K562 (cell line): ENCODE results near the gene TTLL9. TPM values are rescaled to one million over a fixed set of nuclear protein-coding genes. Genes with fewer than 3 reads are reported as not detected.

Experiments used
- ARID4B ChIP-seq: sonication (generic); formaldehyde crosslinking; IDR thresholded peaks from 2 replicates; pipeline ENCODE4 v1.8.0; 2022; ENCODE audit warnings: mild to moderate bottlenecking, missing genetic modification reagents
- CBX1 ChIP-seq: sonication (generic); IDR thresholded peaks from 2 replicates; pipeline ENCODE4 v1.6.1; 2016; ENCODE audit warnings: antibody characterized with exemption, low read depth, mild to moderate bottlenecking
- ID3 ChIP-seq, 2 experiments: fragments of 250-450 bp in 1 of 2; fragments of 450-650 bp in 1 of 2; sonication (Bioruptor Pico) in 1 of 2; IDR thresholded peaks; 2 replicates each; pipeline versions ENCODE4 v1.6.1 to v1.8.0; 2016 to 2021; ENCODE audit warnings: mild to moderate bottlenecking in 2 of 2, moderate library complexity in 2 of 2, missing compliant biosample characterization in 1 of 2, missing genetic modification characterization in 1 of 2
- IRF1 ChIP-seq: sonication (generic); formaldehyde crosslinking; IDR thresholded peaks from 2 replicates; pipeline ENCODE4 v1.8.0; 2022; ENCODE audit warnings: missing genetic modification reagents, mild to moderate bottlenecking, borderline replicate concordance
- NONO ChIP-seq, 2 experiments: fragments of 200-400 bp in 1 of 2; fragments of 450-650 bp in 1 of 2; formaldehyde crosslinking in 1 of 2; IDR thresholded peaks; 2 replicates each; pipeline ENCODE4 v1.6.1; 2017; ENCODE audit warnings: low read depth in 2 of 2, mild to moderate bottlenecking in 2 of 2, moderate library complexity in 2 of 2, low read length in 1 of 2
- POLR3A ChIP-seq: IDR thresholded peaks from 2 replicates; pipeline ENCODE4 v1.6.1; 2011; ENCODE audit warnings: borderline replicate concordance, mild to moderate bottlenecking, moderate library complexity; ENCODE audit not compliant: insufficient read length, insufficient read depth; ENCODE audit errors: extremely low read depth
- RUNX1 ChIP-seq: sonication (generic); IDR thresholded peaks from 2 replicates; pipeline ENCODE4 v1.6.1; 2016; ENCODE audit warnings: antibody characterized with exemption, low read depth
- SAP30 ChIP-seq: fragments of 200-600 bp; sonication (generic); IDR thresholded peaks from 2 replicates; pipeline ENCODE4 v1.6.1; 2012; ENCODE audit warnings: borderline replicate concordance, low read depth, mild to moderate bottlenecking, moderate library complexity, low read length, control low read depth, inconsistent platforms; ENCODE audit not compliant: insufficient read depth, poor library complexity, severe bottlenecking
- TCF3 ChIP-seq: sonication (generic); formaldehyde crosslinking; IDR thresholded peaks from 2 replicates; pipeline ENCODE4 v1.4.0; 2020; ENCODE audit warnings: mild to moderate bottlenecking, missing genetic modification reagents
- XRCC4 ChIP-seq: IDR thresholded peaks from one replicate; pipeline ENCODE4 v1.6.1; 2011; ENCODE audit not compliant: insufficient read depth, insufficient read length; ENCODE audit errors: extremely low read depth
- ZBTB17 ChIP-seq: fragments of 450-650 bp; formaldehyde crosslinking; IDR thresholded peaks from 2 replicates; pipeline ENCODE4 v1.4.0; 2020; ENCODE audit warnings: mild to moderate bottlenecking
- ZNF12 ChIP-seq: sonication (generic); formaldehyde crosslinking; IDR thresholded peaks from 2 replicates; pipeline ENCODE4 v1.4.0; 2020; ENCODE audit warnings: mild to moderate bottlenecking, missing genetic modification reagents
- ZNF263 ChIP-seq: sonication (generic); formaldehyde crosslinking; IDR thresholded peaks from 2 replicates; pipeline ENCODE4 v1.8.0; 2022; ENCODE audit warnings: mild to moderate bottlenecking, missing genetic modification reagents, borderline replicate concordance
- ZNF592 ChIP-seq: fragments of 450-650 bp; IDR thresholded peaks from 2 replicates; pipeline ENCODE4 v1.6.1; 2017; ENCODE audit warnings: antibody characterized with exemption, mild to moderate bottlenecking
- ZNF764 ChIP-seq: fragments of 250-450 bp; sonication (Bioruptor Pico); IDR thresholded peaks from 2 replicates; pipeline ENCODE4 v1.4.0; 2020; ENCODE audit warnings: low read depth, mild to moderate bottlenecking, moderate library complexity
- polyA plus RNA-seq, 8 experiments: library from polyadenylated mRNA; depleted of rRNA in 4 of 8; stranded (reverse) in 5 of 8; unstranded in 3 of 8; fragments of >200 nt; fragmentation: Nextera tagmentation in 2 of 8; fragmentation: Illumina TruSeq in 1 of 8; extraction: Ambion mirVana in 2 of 8; extraction: Trizol in 1 of 8; gene quantifications; 2 replicates each; pipeline versions ENCODE4 v1.2.1 to v1.2.3, GENCODE V29; 2011 to 2014; ENCODE audit warnings: inconsistent platforms in 1 of 8, missing spikeins in 1 of 8
- total RNA-seq, 7 experiments: library from RNA; depleted of rRNA in 6 of 7; stranded (reverse); fragments of >200 nt in 6 of 7; fragmentation: Illumina TruSeq in 2 of 7; extraction: Trizol in 2 of 7; gene quantifications; 2 replicates each; pipeline versions ENCODE4 v1.2.1 to v1.2.3, GENCODE V29; 2011 to 2021; ENCODE audit warnings: low replicate concordance in 1 of 7

TTLL9 gene
- total and polyA plus RNA-seq, 9 of the 15 experiments (the other 6 are each of a cell fraction or from before 2014, with no cell fraction given), result 0.06 to 0.07 TPM; not detected in 7

- TF ChIP-seq ZNF263 (CRISPR knock-in tag), result peak; percentile 59; the same call in 1 of the 2 replicates
- no peak for TF ChIP-seq ID3 (CRISPR knock-in tag; IDR thresholded peaks at IDR 0.05)
- 0 out of 2 replicates have a peak, but pooled peaks have one; percentile 32 for TF ChIP-seq ID3 (tag; IDR thresholded peaks at IDR 0.05)
- TF ChIP-seq TCF3, result peak; percentile 59; the same call in 1 of the 2 replicates
- no peak for TF ChIP-seq ZNF764 (CRISPR knock-in tag)
- 0 out of 2 replicates have a peak, but pooled peaks have one; percentile 20 for TF ChIP-seq CBX1
- peak; percentile 85 for TF ChIP-seq ZNF592
- TF ChIP-seq POLR3A, result no peak
- TF ChIP-seq SAP30, result no peak
- TF ChIP-seq IRF1 (CRISPR knock-in tag), result no peak
- 0 out of 2 replicates have a peak, but pooled peaks have one; percentile 48 for TF ChIP-seq ARID4B (CRISPR knock-in tag)
- TF ChIP-seq NONO (IDR thresholded peaks at IDR 0.05; ENCODE audit: low read depth in 2 of 2, low read length in 1 of 2), result no peak
- TF ChIP-seq ZNF12 (CRISPR knock-in tag), result no peak
- TF ChIP-seq ZBTB17, result no peak
- TF ChIP-seq XRCC4, result no peak
- TF ChIP-seq RUNX1, result 0 out of 2 replicates have a peak, but pooled peaks have one; percentile 72
These were observed 34.2 kb upstream of the TTLL9 start (continued) for GRCh38 chr20:31835977-31836852.
